CD14-positive monocyte (primary cell): ENCODE measurements around the gene ALPK3. TPM values are rescaled to one million over a fixed set of nuclear protein-coding genes. Genes with fewer than 3 reads are reported as not detected.
A peak's percentile ranks its signal among the peaks of the same experiment; 100 is the strongest.
"Not testable (repeated sequence)": the region's sequence is repeated elsewhere in the genome, so short reads cannot be mapped to it uniquely, and the experiment has no call there.

Experiments used
- DNase-seq, 3 donors: peaks; one replicate each; pipeline ENCODE4 v3.0.0-alpha.2; 2011 to 2022
- H2AFZ ChIP-seq: 2 replicates; pipeline ENCODE4 v1.6.0; 2012; ENCODE audit warnings: mild to moderate bottlenecking, low read depth, low read length, inconsistent platforms; ENCODE audit not compliant: insufficient read depth, poor library complexity, severe bottlenecking
- H3K27ac ChIP-seq, 2 donors: 1 replicate in 1 of 2; 2 replicates in 1 of 2; pipeline ENCODE4 v1.5.1; 2012 to 2013; ENCODE audit warnings: low read length in 2 of 2, control low read depth in 1 of 2, inconsistent platforms in 1 of 2, low read depth in 1 of 2, mild to moderate bottlenecking in 1 of 2
- H3K27me3 ChIP-seq, 2 donors: one replicate each; pipeline versions ENCODE4 v1.6.0 to v1.6.1; 2011 to 2013; ENCODE audit warnings: low read length in 2 of 2; ENCODE audit not compliant: control insufficient read depth in 2 of 2, insufficient read depth in 2 of 2
- H3K36me3 ChIP-seq, 2 donors: replicated peaks in 1 of 2; 1 replicate in 1 of 2; 2 replicates in 1 of 2; pipeline versions ENCODE4 v1.5.1 to v1.6.1; 2012 to 2013; ENCODE audit warnings: low read length in 2 of 2, control low read depth in 1 of 2, inconsistent platforms in 1 of 2, mild to moderate bottlenecking in 1 of 2; ENCODE audit not compliant: insufficient read depth in 2 of 2, control insufficient read depth in 1 of 2
- H3K4me1 ChIP-seq, 2 donors: 1 replicate in 1 of 2; 2 replicates in 1 of 2; pipeline versions ENCODE4 v1.5.1 to v1.6.1; 2012 to 2013; ENCODE audit warnings: low read length in 2 of 2, control low read depth in 1 of 2, inconsistent platforms in 1 of 2, mild to moderate bottlenecking in 1 of 2, moderate library complexity in 1 of 2; ENCODE audit not compliant: insufficient read depth in 2 of 2, control insufficient read depth in 1 of 2
- H3K4me2 ChIP-seq: replicated peaks from 2 replicates; pipeline ENCODE3; 2012; ENCODE audit warnings: low read length, moderate library complexity, mild to moderate bottlenecking; ENCODE audit not compliant: poor library complexity, severe bottlenecking; ENCODE audit errors: extremely low read depth
- H3K4me3 ChIP-seq, 3 experiments: fragments of 200-600 bp in 1 of 3; sonication (generic) in 1 of 3; replicated peaks in 1 of 3; 1 replicate in 2 of 3; 2 replicates in 1 of 3; pipeline ENCODE4 v1.5.1; 2011 to 2013; ENCODE audit warnings: low read length in 3 of 3, mild to moderate bottlenecking in 3 of 3, control low read depth in 2 of 3, low read depth in 2 of 3, inconsistent platforms in 1 of 3, moderate library complexity in 1 of 3
- H3K79me2 ChIP-seq: 2 replicates; pipeline ENCODE4 v1.6.0; 2012; ENCODE audit warnings: mild to moderate bottlenecking, control low read depth, inconsistent platforms, low read length, moderate library complexity; ENCODE audit not compliant: insufficient read depth
- H3K9ac ChIP-seq: 2 replicates; pipeline ENCODE4 v1.6.0; 2017; ENCODE audit warnings: low read length, mild to moderate bottlenecking; ENCODE audit not compliant: insufficient read depth, poor library complexity, severe bottlenecking
- H3K9me3 ChIP-seq, 2 donors: replicated peaks in 1 of 2; 1 replicate in 1 of 2; 2 replicates in 1 of 2; pipeline versions ENCODE4 v1.5.1 to v1.6.1; 2012 to 2013; ENCODE audit warnings: low read length in 2 of 2, control low read depth in 1 of 2; ENCODE audit not compliant: control insufficient read depth in 1 of 2, insufficient read depth in 1 of 2
- H4K20me1 ChIP-seq: 2 replicates; pipeline ENCODE4 v1.6.0; 2012; ENCODE audit warnings: mild to moderate bottlenecking, low read length, control low read depth, moderate library complexity; ENCODE audit not compliant: insufficient read depth
- H3K27ac Mint-ChIP-seq, 7 donors: one replicate each; pipeline ENCODE4 v1.8.0; 2020; ENCODE audit warnings: mild to moderate bottlenecking in 7 of 7, mixed read lengths in 7 of 7, moderate library complexity in 6 of 7, inconsistent platforms in 2 of 7
- H3K27me3 Mint-ChIP-seq, 3 donors: one replicate each; pipeline ENCODE4 v1.8.0; 2021 to 2022; ENCODE audit warnings: low read depth in 3 of 3, mild to moderate bottlenecking in 3 of 3, mixed read lengths in 3 of 3, moderate library complexity in 3 of 3, inconsistent platforms in 1 of 3
- H3K36me3 Mint-ChIP-seq, 2 donors: one replicate each; pipeline ENCODE4 v1.8.0; 2020; ENCODE audit warnings: mixed read lengths in 2 of 2, inconsistent platforms in 1 of 2, mild to moderate bottlenecking in 1 of 2
- H3K4me1 Mint-ChIP-seq: one replicate; pipeline ENCODE4 v1.8.0; 2020; ENCODE audit warnings: mild to moderate bottlenecking, mixed read lengths
- H3K4me3 Mint-ChIP-seq, 2 donors: one replicate each; pipeline ENCODE4 v1.8.0; 2020; ENCODE audit warnings: mild to moderate bottlenecking in 2 of 2, mixed read lengths in 2 of 2, moderate library complexity in 1 of 2
- H3K9me3 Mint-ChIP-seq, 7 donors: one replicate each; pipeline ENCODE4 v1.8.0; 2020 to 2022; ENCODE audit warnings: mixed read lengths in 7 of 7, mild to moderate bottlenecking in 6 of 7, moderate library complexity in 6 of 7, inconsistent platforms in 2 of 7
- CTCF ChIP-seq: fragments of 200-600 bp; IDR thresholded peaks from one replicate; pipeline ENCODE4 v1.8.0; 2022; ENCODE audit warnings: antibody characterized with exemption, mild to moderate bottlenecking
- WGBS: methylation state at CpG from one replicate; pipeline ENCODE4 v1.1.5; 2013; ENCODE audit warnings: missing lambda C conversion rate; ENCODE audit not compliant: insufficient coverage; 5-methylcytosine and 5-hydroxymethylcytosine counted together
- intact Hi-C, 2 donors: fragments of 100-400 bp; cut with micrococcal nuclease; formaldehyde crosslinking; loops; one replicate each; pipeline versions ENCODE4 v1.15.0 to v1.15.1; 2023
- polyA plus RNA-seq, 3 donors: library from polyadenylated mRNA; depleted of rRNA in 1 of 3; unstranded in 2 of 3; stranded (reverse) in 1 of 3; fragments of 300-500 nt in 2 of 3; fragments of >200 nt in 1 of 3; fragmentation: Illumina TruSeq in 2 of 3; gene quantifications; 1 replicate in 2 of 3; 2 replicates in 1 of 3; pipeline ENCODE4 v1.2.3, GENCODE V29; 2012 to 2021

The ALPK3 gene
- polyA plus RNA-seq, 3 donors: 0.02 to 0.12 TPM; not detected in 1

- H3K27ac ChIP-seq, H3K9ac ChIP-seq, intact Hi-C loops, H3K36me3 Mint-ChIP-seq, H3K79me2 ChIP-seq, H3K4me3 Mint-ChIP-seq, H3K4me2 ChIP-seq, H3K4me1 Mint-ChIP-seq, H4K20me1 ChIP-seq, H3K27me3 Mint-ChIP-seq, H3K36me3 ChIP-seq, H2AFZ ChIP-seq, H3K4me3 ChIP-seq, H3K27me3 ChIP-seq, H3K4me1 ChIP-seq: not testable (repeated sequence)
- peak overlapping the region in 1 of 7 donors; percentile 80 for H3K27ac Mint-ChIP-seq
- peak; percentile 66 for TF ChIP-seq CTCF
- peaks cover 15 to 18% of the 10 kb centered on the region in 2 donors for H3K9me3 ChIP-seq
- DNase-seq: peak in 1 of 3 donors; percentile 4
- WGBS: 92% methylated on average over 2 of the region's 7 CpGs
- peaks cover 8 to 29% (median 20%) of the 10 kb centered on the region in 7 donors for H3K9me3 Mint-ChIP-seq
These were observed 28.5 kb downstream of the ALPK3 start for GRCh38 chr15:84845631-84846030.

- no peaks in the 10 kb centered on the region for H3K36me3 Mint-ChIP-seq
- no peak overlapping the region for H3K27ac ChIP-seq
- no peak overlapping the region for H3K9ac ChIP-seq
- no peak for TF ChIP-seq CTCF
- no peak overlapping the region for H3K4me3 ChIP-seq
- peaks cover 2 to 3% (median 2%) of the 10 kb centered on the region in 3 donors for H3K27me3 Mint-ChIP-seq
- H3K4me3 Mint-ChIP-seq: no peak overlapping the region
- H3K9me3 Mint-ChIP-seq: peaks cover 8 to 29% (median 20%) of the 10 kb centered on the region in 7 donors
- H3K4me1 Mint-ChIP-seq: no peaks in the 10 kb centered on the region
- H3K27ac Mint-ChIP-seq: no peak overlapping the region
- no peak overlapping the region for H3K4me2 ChIP-seq
- no peaks in the 10 kb centered on the region for H3K27me3 ChIP-seq
- H3K79me2 ChIP-seq: no peaks in the 10 kb centered on the region
- peaks cover 15 to 18% of the 10 kb centered on the region in 2 donors for H3K9me3 ChIP-seq
- intact Hi-C loops: no loop called here
- H3K36me3 ChIP-seq: no peaks in the 10 kb centered on the region
- H4K20me1 ChIP-seq: no peaks in the 10 kb centered on the region
- no peaks in the 10 kb centered on the region for H3K4me1 ChIP-seq
- no CpG with 5 or more reads among the region's 1 CpG for WGBS
- no peak for DNase-seq
- no peak overlapping the region for H2AFZ ChIP-seq
These were observed 29.1 kb downstream of the ALPK3 start for GRCh38 chr15:84846269-84846668.
